B cell (primary cell): ENCODE results near the gene CDH13.

Experiments
- CTCF ChIP-seq: fragments of 200-600 bp; IDR thresholded peaks from one replicate; pipeline ENCODE4 v1.8.0; 2022; ENCODE audit warnings: antibody characterized with exemption, mild to moderate bottlenecking
- EZH2 ChIP-seq: IDR thresholded peaks from 2 replicates; pipeline ENCODE4 v1.6.1; 2012; ENCODE audit warnings: borderline replicate concordance, low read depth, mild to moderate bottlenecking, moderate library complexity, low read length; ENCODE audit not compliant: insufficient read depth, poor library complexity, severe bottlenecking

DNA sequence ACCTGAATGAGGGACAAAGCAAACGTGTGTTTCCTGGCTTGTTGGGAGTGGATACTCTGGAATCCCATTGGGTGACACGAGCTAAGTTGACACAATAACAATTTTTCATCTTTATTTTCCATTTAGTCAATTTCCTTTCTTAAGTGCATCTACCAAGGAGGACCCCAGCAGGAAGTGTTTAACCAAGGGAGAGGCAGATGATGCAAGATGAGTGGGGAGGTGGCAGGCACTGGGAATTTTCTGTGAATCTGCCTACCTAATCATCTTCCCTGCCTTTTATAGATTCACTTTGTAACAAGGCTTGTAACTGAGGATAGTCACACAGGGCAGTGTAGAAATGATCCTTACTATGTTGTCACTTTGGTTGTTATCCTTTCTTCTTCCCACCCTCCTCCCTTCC, 863.3 kb downstream of the CDH13 start:
- TF ChIP-seq EZH2 (no peak), CTCF (no peak)
